Measurements from ENCODE around the gene ADRM1.

ADRM1 gene

GRCh38 chr20:62299666-62300236 lies 3.0 kb upstream of the ADRM1 start:
- no peak for DNase-seq

- no peak for DNase-seq
These were observed 2.5 kb upstream of the ADRM1 start for GRCh38 chr20:62300319-62300718.

GRCh38 chr20:62301111-62301668 lies 1.6 kb upstream of the ADRM1 start:
- no peak for DNase-seq

GRCh38 chr20:62301773-62302340 lies 940 bp upstream of the ADRM1 start:
- DNase-seq, result peak; percentile 88

- no peak for DNase-seq
These were observed 204 bp downstream of the ADRM1 start for GRCh38 chr20:62303062-62303339.

GRCh38 chr20:62303340-62304226 lies 786 bp downstream of the ADRM1 start:
- DNase-seq, result peak; percentile 6

- no peak for DNase-seq
These were observed 1.7 kb downstream of the ADRM1 start for GRCh38 chr20:62304331-62305148.

- no peak for DNase-seq
These were observed 2.5 kb downstream of the ADRM1 start for GRCh38 chr20:62305149-62305764.

- no peak for DNase-seq
These were observed 3.1 kb downstream of the ADRM1 start for GRCh38 chr20:62305765-62306413.

GRCh38 chr20:62306414-62307187 lies 3.8 kb downstream of the ADRM1 start:
- DNase-seq, result no peak

GRCh38 chr20:62307226-62308101 lies 4.7 kb downstream of the ADRM1 start:
- DNase-seq, result no peak

GRCh38 chr20:62308102-62308822 lies 5.5 kb downstream of the ADRM1 start:
- no peak for DNase-seq

- no peak for DNase-seq
These were observed 6.6 kb downstream of the ADRM1 start for GRCh38 chr20:62309198-62309944.

GRCh38 chr20:62309947-62310756 lies 7.4 kb downstream of the ADRM1 start:
- DNase-seq, result no peak

GRCh38 chr20:62310757-62311121 lies 7.9 kb downstream of the ADRM1 start:
- no peak for DNase-seq

- DNase-seq, result no peak
These were observed 8.4 kb downstream of the ADRM1 start for GRCh38 chr20:62311150-62311549.

GRCh38 chr20:62311832-62312661 lies 9.2 kb downstream of the ADRM1 start:
- DNase-seq, result no peak

Measured in CD4-positive, alpha-beta T cell treated with Interleukin-6 for 4 hours (primary cell).